ENCODE results near the gene IMPG2.

The IMPG2 gene

DNA sequence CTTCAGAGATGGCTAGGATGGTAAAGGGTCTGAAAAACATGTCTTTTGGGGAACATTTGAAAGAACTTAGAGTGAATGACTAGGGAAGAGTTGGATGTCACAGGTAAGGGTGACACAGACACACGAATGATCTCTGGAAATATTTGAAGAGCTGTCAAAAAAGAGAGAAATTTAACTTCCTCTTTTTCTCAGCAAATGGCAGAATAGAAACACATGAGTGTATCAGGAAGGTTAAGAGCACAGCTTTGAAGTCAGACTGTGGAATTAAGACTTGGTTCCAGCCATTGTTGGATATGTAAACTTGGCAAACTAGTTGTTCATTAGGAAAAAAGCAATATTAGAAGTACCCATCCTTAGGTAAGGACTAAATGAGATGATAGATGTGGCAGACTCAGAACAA lies 117.7 kb downstream of the IMPG2 start:
- no peak for DNase-seq (ENCODE audit: insufficient read length, low spot score)
- peak; percentile 55 for FAIRE-seq
- TF ChIP-seq SPI1 (IDR thresholded peaks at IDR 0.05; ENCODE audit: low read depth, low read length) (no peak), PAX5 (IDR thresholded peaks at IDR 0.05; ENCODE audit: insufficient read depth, low read length, severe bottlenecking) (no peak), POLR2AphosphoS5 (IDR thresholded peaks at IDR 0.05; ENCODE audit: low read depth, low read length) (no peak), TAF1 (IDR thresholded peaks at IDR 0.05; ENCODE audit: low read depth, low read length) (no peak), POLR2A (IDR thresholded peaks at IDR 0.05; ENCODE audit: low read depth, low read length) (no peak), POU2F2 (IDR thresholded peaks at IDR 0.05; ENCODE audit: low read depth, low read length) (no peak)

DNA sequence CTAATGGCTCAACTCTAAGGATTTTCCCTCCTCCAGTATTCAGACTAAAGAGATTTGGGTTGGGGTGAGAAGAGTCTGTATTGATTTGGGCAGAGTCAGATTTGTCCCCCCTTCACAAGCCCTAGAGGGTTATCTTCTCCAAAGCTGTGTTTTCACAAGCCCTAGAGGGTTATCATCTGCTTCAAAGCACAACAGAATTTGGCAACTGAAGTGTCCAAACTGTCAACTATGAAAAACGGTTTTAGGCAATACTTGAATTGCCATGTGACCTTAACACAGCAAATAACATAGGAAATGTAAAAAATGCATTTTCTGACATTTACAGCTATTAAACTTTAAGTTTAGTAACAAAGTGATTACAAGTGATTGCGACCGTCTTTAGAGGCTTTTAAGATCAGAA lies 119.9 kb downstream of the IMPG2 start:
- FAIRE-seq (no peak), DNase-seq (ENCODE audit: insufficient read length, low spot score) (no peak)
- TF ChIP-seq POLR2A (IDR thresholded peaks at IDR 0.05; ENCODE audit: low read depth, low read length) (no peak), PAX5 (IDR thresholded peaks at IDR 0.05; ENCODE audit: insufficient read depth, low read length, severe bottlenecking) (no peak), POU2F2 (IDR thresholded peaks at IDR 0.05; ENCODE audit: low read depth, low read length) (no peak), SPI1 (IDR thresholded peaks at IDR 0.05; ENCODE audit: low read depth, low read length) (no peak), TAF1 (IDR thresholded peaks at IDR 0.05; ENCODE audit: low read depth, low read length) (no peak), POLR2AphosphoS5 (IDR thresholded peaks at IDR 0.05; ENCODE audit: low read depth, low read length) (no peak)

DNA sequence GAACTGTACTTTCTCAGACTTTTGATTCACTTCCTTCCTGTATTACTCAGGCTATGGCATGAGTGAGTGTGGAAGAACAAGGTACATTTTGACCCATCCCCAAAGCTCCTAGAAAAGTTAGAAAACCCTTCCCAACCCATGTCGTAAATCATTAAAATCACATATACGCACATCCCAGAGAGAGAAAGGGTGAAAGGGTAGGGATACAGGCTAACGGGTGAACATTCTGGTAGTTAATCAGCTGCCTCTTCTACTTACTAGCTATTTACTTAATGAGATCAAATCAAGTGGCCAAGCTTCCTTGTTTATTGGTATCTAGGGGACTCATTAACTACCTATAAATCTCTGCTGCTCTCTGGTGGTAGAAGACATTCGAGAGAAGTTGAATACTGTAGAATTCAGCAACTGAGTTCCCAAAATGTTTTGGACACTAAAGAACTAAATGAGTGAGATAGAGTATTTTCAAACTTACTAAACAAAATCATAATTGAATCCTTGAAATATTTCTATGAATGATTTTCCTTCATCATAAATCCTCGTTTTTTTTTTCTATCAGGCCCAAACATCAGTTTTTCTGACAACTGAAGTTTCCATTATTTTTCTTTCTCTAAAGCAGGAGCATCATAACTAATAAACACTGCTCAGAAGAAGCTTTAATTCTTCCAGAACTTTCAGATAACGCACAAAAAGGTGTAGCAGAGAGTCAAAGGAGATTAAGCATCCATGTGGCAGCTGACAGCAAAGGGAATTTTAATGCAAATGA lies 124.2 kb downstream of the IMPG2 start:
- FAIRE-seq = no peak
- TF ChIP-seq SPI1 (IDR thresholded peaks at IDR 0.05; ENCODE audit: low read depth, low read length) = no peak
- DNase-seq (ENCODE audit: insufficient read length, low spot score) = no peak

GRCh38 chr3:101194392-101194791 lies 126.0 kb downstream of the IMPG2 start:
- no peak for FAIRE-seq
- no peak for DNase-seq (ENCODE audit: insufficient read length, low spot score)
- no peak for TF ChIP-seq POLR2AphosphoS5 (IDR thresholded peaks at IDR 0.05; ENCODE audit: low read depth, low read length)
- TF ChIP-seq POU2F2 (IDR thresholded peaks at IDR 0.05; ENCODE audit: low read depth, low read length) = no peak
- no peak for TF ChIP-seq SPI1 (IDR thresholded peaks at IDR 0.05; ENCODE audit: low read depth, low read length)
- TF ChIP-seq POLR2A (IDR thresholded peaks at IDR 0.05; ENCODE audit: low read depth, low read length) = no peak
- TF ChIP-seq TAF1 (IDR thresholded peaks at IDR 0.05; ENCODE audit: low read depth, low read length) = no peak

GRCh38 chr3:101193957-101194356 lies 126.4 kb downstream of the IMPG2 start:
- FAIRE-seq = no peak

GRCh38 chr3:101189796-101190195 lies 130.6 kb downstream of the IMPG2 start:
- no peak for DNase-seq (ENCODE audit: insufficient read length, low spot score)
- TF ChIP-seq POLR2A (IDR thresholded peaks at IDR 0.05; ENCODE audit: low read depth, low read length) (no peak), SPI1 (IDR thresholded peaks at IDR 0.05; ENCODE audit: low read depth, low read length) (no peak), PAX5 (IDR thresholded peaks at IDR 0.05; ENCODE audit: insufficient read depth, low read length, severe bottlenecking) (no peak), POU2F2 (IDR thresholded peaks at IDR 0.05; ENCODE audit: low read depth, low read length) (no peak), TAF1 (IDR thresholded peaks at IDR 0.05; ENCODE audit: low read depth, low read length) (no peak), POLR2AphosphoS5 (IDR thresholded peaks at IDR 0.05; ENCODE audit: low read depth, low read length) (no peak)
- FAIRE-seq = no peak

More at GRCh38 chr3:101193957-101194356, 126.4 kb downstream of the IMPG2 start:
- no peak for DNase-seq (ENCODE audit: insufficient read length, low spot score)
- no peak for TF ChIP-seq TAF1 (IDR thresholded peaks at IDR 0.05; ENCODE audit: low read depth, low read length)
- no peak for TF ChIP-seq PAX5 (IDR thresholded peaks at IDR 0.05; ENCODE audit: insufficient read depth, low read length, severe bottlenecking)
- TF ChIP-seq SPI1 (IDR thresholded peaks at IDR 0.05; ENCODE audit: low read depth, low read length) = no peak
- no peak for TF ChIP-seq POU2F2 (IDR thresholded peaks at IDR 0.05; ENCODE audit: low read depth, low read length)
- TF ChIP-seq POLR2AphosphoS5 (IDR thresholded peaks at IDR 0.05; ENCODE audit: low read depth, low read length) = no peak
- TF ChIP-seq POLR2A (IDR thresholded peaks at IDR 0.05; ENCODE audit: low read depth, low read length) = no peak

DNA sequence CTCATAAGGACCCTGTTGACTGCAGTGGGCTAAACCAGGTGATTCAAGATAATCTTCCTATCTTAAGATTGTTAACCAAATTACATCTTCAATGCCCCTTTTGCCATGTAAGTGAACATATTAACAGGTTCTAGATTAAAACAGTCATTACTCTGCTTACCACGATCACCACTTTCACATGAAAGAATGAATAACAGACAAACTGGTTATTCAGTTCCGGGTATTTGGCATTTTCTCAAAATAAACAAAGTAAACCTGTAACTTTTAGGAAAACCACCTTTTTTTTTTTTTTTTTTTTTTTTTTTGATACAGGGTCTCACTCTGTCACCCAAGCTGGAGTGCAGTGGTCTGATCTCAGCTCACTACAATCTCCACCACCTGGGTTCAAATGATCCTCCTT lies 131.2 kb downstream of the IMPG2 start:
- FAIRE-seq (no peak), DNase-seq (ENCODE audit: insufficient read length, low spot score) (no peak)
- TF ChIP-seq PAX5 (IDR thresholded peaks at IDR 0.05; ENCODE audit: insufficient read depth, low read length, severe bottlenecking) = no peak
- TF ChIP-seq POU2F2 (IDR thresholded peaks at IDR 0.05; ENCODE audit: low read depth, low read length) = no peak
- TF ChIP-seq POLR2A (IDR thresholded peaks at IDR 0.05; ENCODE audit: low read depth, low read length) = no peak
- no peak for TF ChIP-seq SPI1 (IDR thresholded peaks at IDR 0.05; ENCODE audit: low read depth, low read length)
- TF ChIP-seq POLR2AphosphoS5 (IDR thresholded peaks at IDR 0.05; ENCODE audit: low read depth, low read length) = no peak
- TF ChIP-seq TAF1 (IDR thresholded peaks at IDR 0.05; ENCODE audit: low read depth, low read length) = no peak

DNA sequence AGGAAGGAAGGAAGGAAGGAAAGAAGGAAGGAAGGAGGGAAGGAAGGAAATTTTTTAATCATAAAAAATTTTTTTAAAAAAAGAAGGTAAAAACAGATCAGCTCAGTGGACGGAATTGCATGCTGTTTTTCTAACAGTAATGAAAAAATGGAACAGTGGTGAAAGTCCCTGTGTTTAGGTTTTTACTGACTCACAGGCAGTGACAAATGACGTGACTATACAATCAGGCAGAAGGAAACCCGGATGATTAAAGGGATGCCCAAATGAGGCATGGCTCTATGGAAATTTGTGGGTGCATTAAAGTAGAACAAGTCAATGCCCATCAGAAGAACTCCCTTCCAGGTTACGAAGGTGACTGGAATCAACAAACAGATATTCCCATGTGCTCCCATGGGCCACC lies 135.0 kb downstream of the IMPG2 start:
- FAIRE-seq (no peak), DNase-seq (ENCODE audit: insufficient read length, low spot score) (no peak)
- TF ChIP-seq SPI1 (IDR thresholded peaks at IDR 0.05; ENCODE audit: low read depth, low read length) = no peak
- no peak for TF ChIP-seq POU2F2 (IDR thresholded peaks at IDR 0.05; ENCODE audit: low read depth, low read length)
- TF ChIP-seq POLR2A (IDR thresholded peaks at IDR 0.05; ENCODE audit: low read depth, low read length) = no peak
- TF ChIP-seq TAF1 (IDR thresholded peaks at IDR 0.05; ENCODE audit: low read depth, low read length) = no peak
- no peak for TF ChIP-seq POLR2AphosphoS5 (IDR thresholded peaks at IDR 0.05; ENCODE audit: low read depth, low read length)
- no peak for TF ChIP-seq PAX5 (IDR thresholded peaks at IDR 0.05; ENCODE audit: insufficient read depth, low read length, severe bottlenecking)

DNA sequence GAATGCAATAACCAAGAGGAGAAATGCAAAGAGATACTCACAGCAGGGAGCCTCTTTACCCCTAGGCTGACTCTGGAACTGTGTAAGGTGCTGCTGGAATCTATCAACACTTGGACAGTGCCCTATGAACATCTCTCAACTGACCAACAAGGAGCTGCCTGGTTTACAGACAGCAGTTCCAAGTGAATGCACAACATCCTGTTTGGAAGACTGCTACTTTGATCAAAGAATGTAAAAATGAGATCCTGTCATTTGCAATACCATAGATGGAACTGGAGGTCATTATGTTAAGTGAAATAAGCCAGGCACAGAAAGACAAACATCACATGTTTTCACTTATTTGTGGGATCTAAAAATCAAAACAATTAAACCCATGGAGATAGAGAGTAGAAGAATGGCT lies 136.3 kb downstream of the IMPG2 start:
- FAIRE-seq (no peak), DNase-seq (ENCODE audit: insufficient read length, low spot score) (no peak)

GRCh38 chr3:101183151-101183550 lies 137.2 kb downstream of the IMPG2 start:
- TF ChIP-seq PAX5 (IDR thresholded peaks at IDR 0.05; ENCODE audit: insufficient read depth, low read length, severe bottlenecking) = no peak
- no peak for TF ChIP-seq POU2F2 (IDR thresholded peaks at IDR 0.05; ENCODE audit: low read depth, low read length)
- no peak for TF ChIP-seq SPI1 (IDR thresholded peaks at IDR 0.05; ENCODE audit: low read depth, low read length)
- no peak for TF ChIP-seq POLR2A (IDR thresholded peaks at IDR 0.05; ENCODE audit: low read depth, low read length)
- no peak for TF ChIP-seq POLR2AphosphoS5 (IDR thresholded peaks at IDR 0.05; ENCODE audit: low read depth, low read length)
- no peak for TF ChIP-seq TAF1 (IDR thresholded peaks at IDR 0.05; ENCODE audit: low read depth, low read length)
- DNase-seq (ENCODE audit: insufficient read length, low spot score) (no peak), FAIRE-seq (no peak)

More for the DNA sequence above, 136.3 kb downstream of the IMPG2 start:
- TF ChIP-seq POLR2A (IDR thresholded peaks at IDR 0.05; ENCODE audit: low read depth, low read length) = no peak
- TF ChIP-seq PAX5 (IDR thresholded peaks at IDR 0.05; ENCODE audit: insufficient read depth, low read length, severe bottlenecking) = no peak
- TF ChIP-seq TAF1 (IDR thresholded peaks at IDR 0.05; ENCODE audit: low read depth, low read length) = no peak
- TF ChIP-seq POLR2AphosphoS5 (IDR thresholded peaks at IDR 0.05; ENCODE audit: low read depth, low read length) = no peak
- TF ChIP-seq POU2F2 (IDR thresholded peaks at IDR 0.05; ENCODE audit: low read depth, low read length) = no peak
- no peak for TF ChIP-seq SPI1 (IDR thresholded peaks at IDR 0.05; ENCODE audit: low read depth, low read length)
